K562 (cell line): Measurements from ENCODE around the gene C6orf89. TPM values are rescaled to one million over a fixed set of nuclear protein-coding genes. Genes with fewer than 3 reads are reported as not detected.

Experiments used
- CLOCK ChIP-seq: fragments of 250-450 bp; sonication (Bioruptor Pico); IDR thresholded peaks from 2 replicates; pipeline ENCODE4 v1.4.0; 2020; ENCODE audit warnings: mild to moderate bottlenecking, moderate library complexity, borderline replicate concordance
- HLTF ChIP-seq: fragments of 450-650 bp; IDR thresholded peaks from 2 replicates; pipeline ENCODE4 v1.6.1; 2016
- KHSRP ChIP-seq: fragments of 450-650 bp; IDR thresholded peaks from 2 replicates; pipeline ENCODE4 v1.6.1; 2017
- MLX ChIP-seq, 2 experiments: fragments of 450-650 bp in 1 of 2; sonication (generic) in 1 of 2; formaldehyde crosslinking; conservative IDR thresholded peaks; 2 replicates each; pipeline versions ENCODE4 v1.4.0 to v1.8.1; 2020 to 2022; ENCODE audit warnings: mild to moderate bottlenecking in 1 of 2, missing genetic modification reagents in 1 of 2
- RBBP5 ChIP-seq: fragments of 200-600 bp; sonication (generic); IDR thresholded peaks from 2 replicates; pipeline ENCODE4 v1.6.1; 2012; ENCODE audit warnings: borderline replicate concordance, mild to moderate bottlenecking, low read length, control low read depth, inconsistent platforms; ENCODE audit not compliant: insufficient read depth, poor library complexity, severe bottlenecking
- SP1 ChIP-seq: sonication (generic); formaldehyde crosslinking; IDR thresholded peaks from 2 replicates; pipeline ENCODE4 v1.8.1; 2022; ENCODE audit warnings: mild to moderate bottlenecking, missing genetic modification reagents
- TAF9B ChIP-seq: fragments of 450-650 bp; IDR thresholded peaks from 2 replicates; pipeline ENCODE4 v1.6.1; 2018; ENCODE audit warnings: mild to moderate bottlenecking; ENCODE audit not compliant: partially characterized antibody
- TFAP4 ChIP-seq: sonication (generic); formaldehyde crosslinking; IDR thresholded peaks from 2 replicates; pipeline ENCODE4 v1.8.0; 2022; ENCODE audit warnings: missing genetic modification reagents, mild to moderate bottlenecking, moderate library complexity, borderline replicate concordance
- THAP7 ChIP-seq: fragments of 250-450 bp; sonication (Bioruptor Pico); IDR thresholded peaks from 2 replicates; pipeline ENCODE4 v1.5.0; 2021
- ZBTB49 ChIP-seq: sonication (generic); formaldehyde crosslinking; IDR thresholded peaks from 2 replicates; pipeline ENCODE4 v1.8.0; 2022; ENCODE audit warnings: missing genetic modification reagents, mild to moderate bottlenecking, borderline replicate concordance
- ZNF511 ChIP-seq: sonication (generic); formaldehyde crosslinking; IDR thresholded peaks from 2 replicates; pipeline ENCODE4 v1.8.0; 2022; ENCODE audit warnings: mild to moderate bottlenecking, missing genetic modification reagents
- ZNF589 ChIP-seq: fragments of 200-800 bp; sonication (Bioruptor generic); IDR thresholded peaks from 2 replicates; pipeline ENCODE4 v1.6.1; 2016; ENCODE audit warnings: low read depth, missing genetic modification characterization, missing compliant biosample characterization
- polyA plus RNA-seq, 8 experiments: library from polyadenylated mRNA; depleted of rRNA in 4 of 8; stranded (reverse) in 5 of 8; unstranded in 3 of 8; fragments of >200 nt; fragmentation: Nextera tagmentation in 2 of 8; fragmentation: Illumina TruSeq in 1 of 8; extraction: Ambion mirVana in 2 of 8; extraction: Trizol in 1 of 8; gene quantifications; 2 replicates each; pipeline versions ENCODE4 v1.2.1 to v1.2.3, GENCODE V29; 2011 to 2014; ENCODE audit warnings: inconsistent platforms in 1 of 8, missing spikeins in 1 of 8
- total RNA-seq, 7 experiments: library from RNA; depleted of rRNA in 6 of 7; stranded (reverse); fragments of >200 nt in 6 of 7; fragmentation: Illumina TruSeq in 2 of 7; extraction: Trizol in 2 of 7; gene quantifications; 2 replicates each; pipeline versions ENCODE4 v1.2.1 to v1.2.3, GENCODE V29; 2011 to 2021; ENCODE audit warnings: low replicate concordance in 1 of 7

The C6orf89 gene
- total and polyA plus RNA-seq, 9 of the 15 experiments (the other 6 are each of a cell fraction or from before 2014, with no cell fraction given) = 35.2 to 111 (median 58.5) TPM

- no peak for TF ChIP-seq THAP7
- 0 out of 4 replicates have a peak, but pooled peaks of 1 of the 2 experiments have one; percentile 55 for TF ChIP-seq MLX (CRISPR knock-in tag; conservative IDR thresholded peaks at IDR 0.05)
- no peak for TF ChIP-seq RBBP5
- TF ChIP-seq ZBTB49 (CRISPR knock-in tag) = no peak
- peak; percentile 37; the same call in 1 of the 2 replicates for TF ChIP-seq KHSRP
- TF ChIP-seq ZNF511 (CRISPR knock-in tag) = no peak
- no peak for TF ChIP-seq TAF9B
- peak; percentile 15; the same call in 1 of the 2 replicates for TF ChIP-seq TFAP4 (CRISPR knock-in tag)
- no peak for TF ChIP-seq CLOCK (CRISPR knock-in tag)
- TF ChIP-seq HLTF = no peak
- peak; percentile 86 for TF ChIP-seq SP1 (CRISPR knock-in tag)
- peak; percentile 93 for TF ChIP-seq ZNF589 (CRISPR knock-in tag)
These were observed 68.6 kb downstream of the C6orf89 start, which contains the start of gene PI16 (continued) for GRCh38 chr6:36954262-36954931.
